Neural progenitor cell (in vitro differentiated cells): ENCODE results near the gene ANO3. TPM values are rescaled to one million over a fixed set of nuclear protein-coding genes. Genes with fewer than 3 reads are reported as not detected.
"Not testable (repeated sequence)": the region's sequence is repeated elsewhere in the genome, so short reads cannot be mapped to it uniquely, and the experiment has no call there.

Experiments
- DNase-seq: peaks from one replicate; pipeline ENCODE4 v3.0.0-alpha.2; 2016; ENCODE audit warnings: low spot score
- H2AFZ ChIP-seq: fragments of 200-600 bp; sonication (generic); replicated peaks from 2 replicates; pipeline ENCODE4 v1.6.1; 2016; ENCODE audit warnings: antibody characterized with exemption
- H3F3A ChIP-seq: fragments of 200-600 bp; sonication (generic); 2 replicates; pipeline ENCODE4 v1.6.1; 2016; ENCODE audit warnings: antibody characterized with exemption, low read depth
- H3K27ac ChIP-seq: fragments of 200-600 bp; sonication (generic); 2 replicates; pipeline ENCODE4 v1.5.1; 2016; ENCODE audit warnings: mild to moderate bottlenecking
- H3K27me3 ChIP-seq: fragments of 200-600 bp; sonication (generic); 2 replicates; pipeline ENCODE4 v1.6.1; 2016; ENCODE audit warnings: mild to moderate bottlenecking, moderate library complexity
- H3K36me3 ChIP-seq: fragments of 200-600 bp; sonication (generic); 2 replicates; pipeline ENCODE4 v1.5.1; 2016
- H3K4me1 ChIP-seq: fragments of 200-600 bp; sonication (generic); 2 replicates; pipeline ENCODE4 v1.6.1; 2016; ENCODE audit warnings: mixed run types
- H3K4me2 ChIP-seq: fragments of 200-600 bp; sonication (generic); 2 replicates; pipeline ENCODE4 v1.6.1; 2016
- H3K4me3 ChIP-seq: fragments of 200-600 bp; sonication (generic); 2 replicates; pipeline ENCODE4 v1.5.1; 2016
- H3K79me2 ChIP-seq: fragments of 200-600 bp; sonication (generic); 2 replicates; pipeline ENCODE4 v1.6.1; 2016; ENCODE audit warnings: low read depth
- H3K9ac ChIP-seq: fragments of 200-600 bp; sonication (generic); 2 replicates; pipeline ENCODE4 v1.6.1; 2016
- H3K9me3 ChIP-seq: fragments of 200-600 bp; sonication (generic); 2 replicates; pipeline ENCODE4 v1.5.1; 2016; ENCODE audit warnings: low read depth
- H4K20me1 ChIP-seq: fragments of 200-600 bp; sonication (generic); 2 replicates; pipeline ENCODE4 v1.6.1; 2016; ENCODE audit warnings: low read depth
- H3K27ac Mint-ChIP-seq: 3 replicates; pipeline ENCODE4 v1.8.0; 2021; ENCODE audit warnings: mixed read lengths
- H3K27me3 Mint-ChIP-seq: 2 replicates; pipeline ENCODE4 v1.8.0; 2022; ENCODE audit warnings: low read depth, mild to moderate bottlenecking, inconsistent platforms, moderate library complexity, mixed read lengths; ENCODE audit not compliant: insufficient read depth
- H3K36me3 Mint-ChIP-seq: 3 replicates; pipeline ENCODE4 v1.8.0; 2021; ENCODE audit warnings: mixed read lengths
- H3K4me1 Mint-ChIP-seq: 3 replicates; pipeline ENCODE4 v1.8.0; 2021; ENCODE audit warnings: mixed read lengths
- H3K4me3 Mint-ChIP-seq: 3 replicates; pipeline ENCODE4 v1.8.0; 2021; ENCODE audit warnings: mild to moderate bottlenecking, moderate library complexity, mixed read lengths
- H3K9me3 Mint-ChIP-seq: 3 replicates; pipeline ENCODE4 v1.8.0; 2020; ENCODE audit warnings: mixed read lengths
- EZH2 ChIP-seq: fragments of 200-600 bp; sonication (generic); IDR thresholded peaks from 2 replicates; pipeline ENCODE4 v1.6.1; 2017; ENCODE audit warnings: antibody characterized with exemption, mild to moderate bottlenecking, moderate library complexity
- EZH2phosphoT487 ChIP-seq: fragments of 200-600 bp; sonication (generic); IDR thresholded peaks from 2 replicates; pipeline ENCODE4 v1.6.1; 2017; ENCODE audit warnings: antibody characterized with exemption
- total RNA-seq: library from RNA; depleted of rRNA; stranded (reverse); fragments of >200 nt; gene quantifications from 2 replicates; pipeline ENCODE4 v1.2.3, GENCODE V29; 2015; ENCODE audit warnings: low replicate concordance
- TF ChIP-seq, protein P1 (sequence below): fragments of 200-600 bp; sonication (generic); IDR thresholded peaks from 2 replicates; pipeline ENCODE4 v1.5.1; 2017; ENCODE audit warnings: antibody characterized with exemption, mild to moderate bottlenecking

ANO3 gene
- total RNA-seq, 1 donor from 2014 or later: 2.5 TPM

- Histone ChIP-seq H3K36me3 (no peaks in the 10 kb centered on the region), H3K4me3 (no peak overlapping the region), H3K4me2 (no peak overlapping the region), H3K9ac (no peak overlapping the region), H3F3A (no peaks in the 10 kb centered on the region), H3K9me3 (no peaks in the 10 kb centered on the region), H3K27ac (no peak overlapping the region), H2AFZ (no peak overlapping the region), H3K4me1 (peaks cover 10% of the 10 kb centered on the region), H4K20me1 (no peaks in the 10 kb centered on the region), H3K27me3 (no peaks in the 10 kb centered on the region), H3K79me2 (no peaks in the 10 kb centered on the region)
- TF ChIP-seq EZH2 (no peak), EZH2phosphoT487 (no peak)
- TF ChIP-seq, protein P1, sequence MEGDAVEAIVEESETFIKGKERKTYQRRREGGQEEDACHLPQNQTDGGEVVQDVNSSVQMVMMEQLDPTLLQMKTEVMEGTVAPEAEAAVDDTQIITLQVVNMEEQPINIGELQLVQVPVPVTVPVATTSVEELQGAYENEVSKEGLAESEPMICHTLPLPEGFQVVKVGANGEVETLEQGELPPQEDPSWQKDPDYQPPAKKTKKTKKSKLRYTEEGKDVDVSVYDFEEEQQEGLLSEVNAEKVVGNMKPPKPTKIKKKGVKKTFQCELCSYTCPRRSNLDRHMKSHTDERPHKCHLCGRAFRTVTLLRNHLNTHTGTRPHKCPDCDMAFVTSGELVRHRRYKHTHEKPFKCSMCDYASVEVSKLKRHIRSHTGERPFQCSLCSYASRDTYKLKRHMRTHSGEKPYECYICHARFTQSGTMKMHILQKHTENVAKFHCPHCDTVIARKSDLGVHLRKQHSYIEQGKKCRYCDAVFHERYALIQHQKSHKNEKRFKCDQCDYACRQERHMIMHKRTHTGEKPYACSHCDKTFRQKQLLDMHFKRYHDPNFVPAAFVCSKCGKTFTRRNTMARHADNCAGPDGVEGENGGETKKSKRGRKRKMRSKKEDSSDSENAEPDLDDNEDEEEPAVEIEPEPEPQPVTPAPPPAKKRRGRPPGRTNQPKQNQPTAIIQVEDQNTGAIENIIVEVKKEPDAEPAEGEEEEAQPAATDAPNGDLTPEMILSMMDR: no peak
- Mint-ChIP-seq H3K4me3 (no peak overlapping the region), H3K9me3 (no peaks in the 10 kb centered on the region), H3K27ac (no peak overlapping the region), H3K27me3 (no peaks in the 10 kb centered on the region), H3K36me3 (no peaks in the 10 kb centered on the region), H3K4me1 (peaks cover 6% of the 10 kb centered on the region)
- DNase-seq: no peak
Observed at GRCh38 chr11:26623076-26623659, 291.2 kb downstream of the ANO3 start.

- Histone ChIP-seq H3F3A (no peaks in the 10 kb centered on the region), H3K4me3 (no peak overlapping the region), H3K27ac (no peak overlapping the region), H3K79me2 (no peaks in the 10 kb centered on the region), H4K20me1 (no peaks in the 10 kb centered on the region), H3K9ac (no peak overlapping the region), H3K36me3 (no peaks in the 10 kb centered on the region), H3K27me3 (no peaks in the 10 kb centered on the region), H3K4me2 (no peak overlapping the region), H3K9me3 (no peaks in the 10 kb centered on the region), H2AFZ (no peak overlapping the region), H3K4me1 (no peaks in the 10 kb centered on the region)
- H3K27ac Mint-ChIP-seq: no peak overlapping the region
- no peak overlapping the region for H3K4me3 Mint-ChIP-seq
- H3K36me3 Mint-ChIP-seq: no peaks in the 10 kb centered on the region
- no peaks in the 10 kb centered on the region for H3K27me3 Mint-ChIP-seq
- no peak for DNase-seq
- TF ChIP-seq EZH2phosphoT487: no peak
- TF ChIP-seq, protein P1: no peak
- TF ChIP-seq EZH2: no peak
- no peaks in the 10 kb centered on the region for H3K9me3 Mint-ChIP-seq
- no peaks in the 10 kb centered on the region for H3K4me1 Mint-ChIP-seq
Observed at GRCh38 chr11:26626346-26626745, 294.4 kb downstream of the ANO3 start.

DNA sequence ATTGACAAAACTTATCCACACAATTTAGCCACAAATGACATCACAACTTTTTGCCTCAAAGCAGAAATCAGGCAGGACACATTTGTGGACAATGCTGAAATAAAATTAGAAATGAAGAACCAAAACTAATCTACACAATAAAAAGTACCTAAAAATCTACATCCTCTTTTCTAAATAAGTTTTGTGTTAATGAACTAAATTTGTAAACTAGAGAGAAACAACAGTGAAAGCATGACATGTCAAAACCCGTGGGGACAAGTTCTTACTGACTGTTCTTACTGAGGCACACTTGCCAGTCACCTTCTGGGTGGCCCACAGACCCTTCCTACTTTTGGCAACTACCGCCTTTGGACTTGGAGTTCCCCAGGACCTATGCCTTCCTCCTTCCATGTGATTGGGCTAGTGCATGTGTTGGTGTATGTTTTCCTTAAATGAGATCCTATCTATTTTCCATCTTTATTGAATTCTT, 300.8 kb downstream of the ANO3 start:
- no peaks in the 10 kb centered on the region for H3K27me3 Mint-ChIP-seq
- Histone ChIP-seq H3K4me1 (no peaks in the 10 kb centered on the region), H2AFZ (no peak overlapping the region), H3K27ac (no peak overlapping the region), H3F3A (no peaks in the 10 kb centered on the region), H3K4me2 (no peak overlapping the region), H4K20me1 (no peaks in the 10 kb centered on the region), H3K36me3 (no peaks in the 10 kb centered on the region), H3K9ac (no peak overlapping the region), H3K9me3 (no peaks in the 10 kb centered on the region), H3K4me3 (no peak overlapping the region), H3K27me3 (no peaks in the 10 kb centered on the region), H3K79me2 (no peaks in the 10 kb centered on the region)
- H3K27ac Mint-ChIP-seq: no peak overlapping the region
- TF ChIP-seq EZH2phosphoT487 (no peak), EZH2 (no peak)
- TF ChIP-seq, protein P1: no peak
- no peak for DNase-seq
- no peaks in the 10 kb centered on the region for H3K4me1 Mint-ChIP-seq
- no peaks in the 10 kb centered on the region for H3K36me3 Mint-ChIP-seq
- H3K9me3 Mint-ChIP-seq: no peaks in the 10 kb centered on the region
- no peak overlapping the region for H3K4me3 Mint-ChIP-seq

DNA sequence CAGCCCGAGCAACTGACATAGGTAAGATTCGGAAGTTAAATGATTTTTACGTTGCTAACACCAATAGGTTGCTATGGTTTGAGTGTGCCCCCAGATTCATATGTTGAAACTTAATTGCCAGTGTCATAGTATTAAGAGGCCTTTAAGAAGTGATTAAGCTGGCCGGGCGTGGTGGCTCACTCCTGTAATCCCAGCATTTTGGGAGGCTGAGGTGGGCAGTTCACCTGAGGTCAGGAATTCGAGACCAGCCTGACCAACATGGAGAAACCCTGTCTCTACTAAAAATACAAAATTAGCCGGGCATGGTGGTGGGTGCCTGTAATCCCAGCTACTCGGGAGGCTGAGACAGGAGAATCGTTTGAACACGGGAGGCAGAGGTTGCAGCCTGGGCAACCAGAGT, 311.4 kb downstream of the ANO3 start:
- H3K4me3 ChIP-seq, H3K4me1 Mint-ChIP-seq, H3K27me3 ChIP-seq, H3K36me3 Mint-ChIP-seq, H3K27ac Mint-ChIP-seq, H4K20me1 ChIP-seq, H3K79me2 ChIP-seq, H3K4me3 Mint-ChIP-seq, H3K27me3 Mint-ChIP-seq, H3K27ac ChIP-seq, DNase-seq, H3K4me2 ChIP-seq, H3K36me3 ChIP-seq, H3K9me3 ChIP-seq, H2AFZ ChIP-seq, H3K9me3 Mint-ChIP-seq, H3K9ac ChIP-seq, H3F3A ChIP-seq, H3K4me1 ChIP-seq: not testable (repeated sequence)
